HCT116 (cell line): ENCODE data around the gene GNB2. TPM values are rescaled to one million over a fixed set of nuclear protein-coding genes. Genes with fewer than 3 reads are reported as not detected.

Experiments
- ATAC-seq: fragments of 200-7000 bp; cut with Tn5 transposase; 2 replicates; pipeline ENCODE4 v1.9.1; 2020; ENCODE audit warnings: mild to moderate bottlenecking, moderate library complexity
- BruUV-seq: library from RNA; stranded (reverse); fragments of 400-500 nt; replicated peaks from 2 replicates; lab custom pipeline; 2021; lab: Mats Ljungman, UMichigan
- CTCF ChIA-PET: fragments of 300-600 bp; sonication (Branson Sonifier 250); formaldehyde crosslinking; loops from one replicate; lab custom pipeline; 2021; ENCODE audit warnings: antibody characterized with exemption; lab: Charles Lee
- POLR2A ChIA-PET: fragments of 300-600, 350-600 bp; sonication (Branson Sonifier 250); formaldehyde crosslinking; loops from one replicate; lab custom pipeline; 2021; ENCODE audit warnings: antibody characterized with exemption; lab: Charles Lee
- RAD21 ChIA-PET, 2 experiments: fragments of 300-600 bp; sonication (Branson Sonifier 250); formaldehyde crosslinking; loops; one replicate each; lab custom pipeline; 2023; ENCODE audit warnings: low total read pairs in 2 of 2; ENCODE audit not compliant: uncharacterized antibody in 2 of 2, unreplicated experiment in 2 of 2, low non-redundant PET in 1 of 2; lab: Charles Lee
- DNase-seq: peaks from one replicate; pipeline ENCODE4 v3.0.0-alpha.2; 2010; ENCODE audit warnings: low read depth, low spot score
- H2AFZ ChIP-seq: fragments of 200-600 bp; shearing (Covaris generic), sonication (generic); 2 replicates; pipeline ENCODE4 v1.6.1; 2017; ENCODE audit warnings: low read depth, mixed run types, mixed read lengths, antibody characterized with exemption, low read length; ENCODE audit not compliant: poor library complexity, severe bottlenecking
- H3K27ac ChIP-seq: 2 replicates; pipeline ENCODE4 v1.5.1; 2012; ENCODE audit warnings: low read depth, low read length
- H3K27me3 ChIP-seq: fragments of 200-600 bp; sonication (generic); 2 replicates; pipeline ENCODE4 v1.6.1; 2016; ENCODE audit warnings: mixed run types, low read length, mixed read lengths; ENCODE audit not compliant: insufficient read depth
- H3K36me3 ChIP-seq, 2 experiments: fragments of 200-500 bp in 1 of 2; fragments of 200-600 bp in 1 of 2; sonication (Bioruptor generic) in 1 of 2; sonication (generic) in 1 of 2; 2 replicates each; pipeline versions ENCODE4 v1.5.1 to v1.6.1; 2014 to 2016; ENCODE audit warnings: low read length in 2 of 2, inconsistent platforms in 1 of 2, mixed read lengths in 1 of 2, mixed run types in 1 of 2; ENCODE audit not compliant: insufficient read depth in 2 of 2, control insufficient read depth in 1 of 2
- H3K4me1 ChIP-seq, 2 experiments: fragments of 200-600 bp in 1 of 2; sonication (generic) in 1 of 2; 2 replicates each; pipeline versions ENCODE4 v1.5.1 to v1.6.1; 2012 to 2017; ENCODE audit warnings: low read length in 2 of 2, inconsistent platforms in 1 of 2, mild to moderate bottlenecking in 1 of 2, mixed read lengths in 1 of 2, mixed run types in 1 of 2, moderate library complexity in 1 of 2; ENCODE audit not compliant: insufficient read depth in 2 of 2, control insufficient read depth in 1 of 2
- H3K4me2 ChIP-seq: fragments of 200-600 bp; sonication (generic); 2 replicates; pipeline ENCODE4 v1.6.1; 2017; ENCODE audit warnings: mixed run types, low read length, mixed read lengths
- H3K4me3 ChIP-seq, 2 experiments: fragments of 200-600 bp in 1 of 2; sonication (generic) in 1 of 2; replicated peaks in 1 of 2; 2 replicates each; pipeline ENCODE4 v1.5.1; 2011 to 2016; ENCODE audit warnings: low read length in 2 of 2, control low read depth in 1 of 2, low read depth in 1 of 2, mild to moderate bottlenecking in 1 of 2, mixed read lengths in 1 of 2, mixed run types in 1 of 2
- H3K79me2 ChIP-seq: fragments of 200-600 bp; sonication (generic); 2 replicates; pipeline ENCODE4 v1.6.1; 2017; ENCODE audit warnings: mild to moderate bottlenecking, mixed run types, low read length, moderate library complexity, mixed read lengths; ENCODE audit not compliant: insufficient read depth
- H3K9ac ChIP-seq: fragments of 200-600 bp; sonication (generic); 2 replicates; pipeline ENCODE4 v1.6.1; 2016; ENCODE audit warnings: low read length, mixed read lengths
- H3K9me2 ChIP-seq: fragments of 200-600 bp; sonication (generic), shearing (Covaris generic); 2 replicates; pipeline ENCODE4 v1.6.1; 2017; ENCODE audit warnings: mixed run types, mild to moderate bottlenecking, moderate library complexity; ENCODE audit not compliant: insufficient read depth
- H3K9me3 ChIP-seq, 2 experiments: fragments of 200-500 bp in 1 of 2; fragments of 200-600 bp in 1 of 2; sonication (Bioruptor generic) in 1 of 2; sonication (generic) in 1 of 2; 2 replicates each; pipeline ENCODE4 v1.6.1; 2014 to 2017; ENCODE audit warnings: low read length in 2 of 2, mixed read lengths in 2 of 2, inconsistent platforms in 1 of 2, low read depth in 1 of 2, mild to moderate bottlenecking in 1 of 2, mixed run types in 1 of 2, moderate library complexity in 1 of 2; ENCODE audit not compliant: control insufficient read depth in 1 of 2, insufficient read depth in 1 of 2
- H4K20me1 ChIP-seq: fragments of 200-600 bp; sonication (generic), shearing (Covaris generic); 2 replicates; pipeline ENCODE4 v1.6.1; 2017; ENCODE audit warnings: mixed run types, mild to moderate bottlenecking, moderate library complexity; ENCODE audit not compliant: insufficient read depth
- ATF3 ChIP-seq: IDR thresholded peaks from 2 replicates; pipeline ENCODE4 v1.6.1; 2012
- CBX3 ChIP-seq: IDR thresholded peaks from 2 replicates; pipeline ENCODE4 v1.6.1; 2012; ENCODE audit warnings: low read depth
- CEBPB ChIP-seq: IDR thresholded peaks from 2 replicates; pipeline ENCODE4 v1.6.1; 2012; ENCODE audit warnings: low read depth
- ELF1 ChIP-seq: IDR thresholded peaks from 2 replicates; pipeline ENCODE4 v1.6.1; 2012; ENCODE audit warnings: low read depth, borderline replicate concordance
- EZH2phosphoT487 ChIP-seq: fragments of 200-600 bp; IDR thresholded peaks from 2 replicates; pipeline ENCODE4 v1.6.1; 2018; ENCODE audit warnings: antibody characterized with exemption, borderline replicate concordance
- FOSL1 ChIP-seq: IDR thresholded peaks from 2 replicates; pipeline ENCODE4 v1.6.1; 2012; ENCODE audit warnings: low read depth
- JUND ChIP-seq: IDR thresholded peaks from 2 replicates; pipeline ENCODE4 v1.6.1; 2012
- MAX ChIP-seq: IDR thresholded peaks from 2 replicates; pipeline ENCODE4 v1.6.1; 2012
- POLR2A ChIP-seq: IDR thresholded peaks from 2 replicates; pipeline ENCODE4 v1.7.0; 2011; ENCODE audit warnings: borderline replicate concordance; ENCODE audit not compliant: insufficient read depth, insufficient read length; ENCODE audit errors: extremely low read depth
- RAD21 ChIP-seq: IDR thresholded peaks from 2 replicates; pipeline ENCODE4 v1.6.1; 2012; ENCODE audit warnings: low read depth, mild to moderate bottlenecking
- REST ChIP-seq: IDR thresholded peaks from 2 replicates; pipeline ENCODE4 v1.6.1; 2012; ENCODE audit warnings: low read depth
- SIN3A ChIP-seq: IDR thresholded peaks from 2 replicates; pipeline ENCODE4 v1.6.1; 2012; ENCODE audit warnings: low read depth
- SP1 ChIP-seq: IDR thresholded peaks from 2 replicates; pipeline ENCODE4 v1.6.1; 2012; ENCODE audit warnings: low read depth
- TCF7L2 ChIP-seq: IDR thresholded peaks from 2 replicates; pipeline ENCODE4 v1.7.0; 2011; ENCODE audit warnings: borderline replicate concordance, inconsistent platforms; ENCODE audit not compliant: insufficient read depth, insufficient read length; ENCODE audit errors: extremely low read depth
- YY1 ChIP-seq: IDR thresholded peaks from 2 replicates; pipeline ENCODE4 v1.6.1; 2011; ENCODE audit warnings: low read length, low read depth, moderate library complexity, mild to moderate bottlenecking; ENCODE audit not compliant: insufficient replicate concordance; ENCODE audit errors: extremely low read depth
- ZFX ChIP-seq: fragments of 450-650 bp; IDR thresholded peaks from 2 replicates; pipeline ENCODE4 v1.6.1; 2017
- ZNF274 ChIP-seq: fragments of 200-500 bp; sonication (Bioruptor generic); IDR thresholded peaks from 2 replicates; pipeline ENCODE4 v1.6.1; 2014; ENCODE audit warnings: mild to moderate bottlenecking, low read depth, low read length, inconsistent platforms
- intact Hi-C: fragments of 100-400 bp; cut with micrococcal nuclease; formaldehyde crosslinking; loops from 2 replicates; pipeline ENCODE4 v1.10.0; 2022
- total RNA-seq: library from RNA; stranded (reverse); gene quantifications from one replicate; pipeline ENCODE4 v1.2.1, GENCODE V29; 2021; ENCODE audit not compliant: unreplicated experiment

Gene GNB2
- total RNA-seq, 1 experiment from 2014 or later = 246 TPM

GRCh38 chr7:100721505-100721812 lies 47.9 kb downstream of the GNB2 start:
- ChIA-PET POLR2A (no interaction called here), RAD21 (no interaction called here), CTCF (interaction anchor here (2.4 kb wide), 1 partner anchor 16 kb away, joined by 11 read pairs; the partner anchor contains the start of gene POP7)
- no TSS peak for BruUV-seq
- no peaks in the 10 kb centered on the region for H3K27me3 ChIP-seq
- no peak for TF ChIP-seq JUND
- TF ChIP-seq MAX = no peak
- no peak for TF ChIP-seq TCF7L2
- no peak for TF ChIP-seq CEBPB
- no peak for TF ChIP-seq REST
- no peak for TF ChIP-seq FOSL1
- no peak for TF ChIP-seq ZNF274
- no peak for TF ChIP-seq ATF3
- TF ChIP-seq EZH2phosphoT487 = no peak
- TF ChIP-seq ELF1 = no peak
- no peak for TF ChIP-seq SIN3A
- TF ChIP-seq RAD21 = no peak
- TF ChIP-seq POLR2A = no peak
- no peak for TF ChIP-seq CBX3
- no peak for TF ChIP-seq SP1
- no peak for TF ChIP-seq YY1
- no peak for TF ChIP-seq ZFX
- no peaks in the 10 kb centered on the region for H3K9me2 ChIP-seq
- ATAC-seq = no peak
- H2AFZ ChIP-seq = no peak overlapping the region
- H4K20me1 ChIP-seq = no peaks in the 10 kb centered on the region
- H3K27ac ChIP-seq = no peak overlapping the region
- intact Hi-C loops = no loop called here
- peaks cover 0 to 3% of the 10 kb centered on the region in 2 experiments; a peak in 1 of 4 replicates for H3K9me3 ChIP-seq
- no peak overlapping the region for H3K4me2 ChIP-seq
- H3K36me3 ChIP-seq = no peaks in the 10 kb centered on the region
- H3K4me3 ChIP-seq = no peak overlapping the region
- H3K79me2 ChIP-seq = no peaks in the 10 kb centered on the region
- DNase-seq = no peak
- H3K9ac ChIP-seq = no peak overlapping the region
- peaks cover 9 to 16% of the 10 kb centered on the region in 2 experiments; a peak in 3 of 4 replicates for H3K4me1 ChIP-seq
